RPMI7951 (cell line): ENCODE measurements around the gene CFL1. TPM values are rescaled to one million over a fixed set of nuclear protein-coding genes. Genes with fewer than 3 reads are reported as not detected.
"Not testable (repeated sequence)": the region's sequence is repeated elsewhere in the genome, so short reads cannot be mapped to it uniquely, and the experiment has no call there.

Experiments used
- DNase-seq: peaks from one replicate; pipeline ENCODE4 v3.0.0-alpha.2; 2012; ENCODE audit warnings: low read depth
- total RNA-seq: library from RNA; depleted of rRNA; stranded (reverse); fragments of >200 nt; shearing (Covaris generic); gene quantifications from 2 replicates; pipeline ENCODE4 v1.2.3, GENCODE V29; 2014

CFL1 gene
- total RNA-seq, 1 experiment from 2014 or later, result 2,212 TPM

- DNase-seq, result no peak
These were observed 15.8 kb downstream of the CFL1 start for GRCh38 chr11:65842144-65842543.

GRCh38 chr11:65834202-65834601, 23.8 kb downstream of the CFL1 start:
- no peak for DNase-seq

GRCh38 chr11:65833297-65834030, 24.5 kb downstream of the CFL1 start, which contains the start of gene SNX32:
TSS of gene SNX32 (plus strand) at chr11:65833963. CDS start at chr11:65834066, 103 bp downstream.
- DNase-seq, result peak; percentile 92

- DNase-seq, result not testable (repeated sequence)
These were observed 25.7 kb downstream of the CFL1 start for GRCh38 chr11:65832231-65832630.

GRCh38 chr11:65829459-65829858, 28.5 kb downstream of the CFL1 start:
- DNase-seq, result no peak

- DNase-seq, result no peak
These were observed 30.8 kb downstream of the CFL1 start for GRCh38 chr11:65826984-65827735.

- no peak for DNase-seq
These were observed 35.0 kb downstream of the CFL1 start for GRCh38 chr11:65822776-65823528.

- DNase-seq, result no peak
These were observed 36.9 kb downstream of the CFL1 start for GRCh38 chr11:65821107-65821506.

GRCh38 chr11:65817835-65818680, 39.9 kb downstream of the CFL1 start:
- peak; percentile 71 for DNase-seq

GRCh38 chr11:65817312-65817834, 40.6 kb downstream of the CFL1 start:
- DNase-seq, result peak; percentile 29

GRCh38 chr11:65816696-65817095, 41.3 kb downstream of the CFL1 start:
- no peak for DNase-seq

- DNase-seq, result no peak
These were observed 42.9 kb downstream of the CFL1 start for GRCh38 chr11:65814986-65815565.

- DNase-seq, result peak; percentile 73
These were observed 43.6 kb downstream of the CFL1 start for GRCh38 chr11:65814131-65814985.

GRCh38 chr11:65811764-65812475, 46.1 kb downstream of the CFL1 start:
- DNase-seq, result no peak

GRCh38 chr11:65810046-65810868, 47.7 kb downstream of the CFL1 start:
- DNase-seq, result no peak

- DNase-seq, result no peak
These were observed 48.5 kb downstream of the CFL1 start for GRCh38 chr11:65809496-65809895.

GRCh38 chr11:65808744-65809341, 49.1 kb downstream of the CFL1 start:
- DNase-seq, result no peak

GRCh38 chr11:65806979-65807378, 51.0 kb downstream of the CFL1 start:
- DNase-seq, result no peak
